HepG2 (cell line): ENCODE results near the gene CNTRL. TPM values are rescaled to one million over a fixed set of nuclear protein-coding genes. Genes with fewer than 3 reads are reported as not detected.

Experiments used
- CAMTA2 ChIP-seq: sonication (generic); formaldehyde crosslinking; IDR thresholded peaks from 2 replicates; pipeline ENCODE4 v1.4.0; 2020; ENCODE audit warnings: mild to moderate bottlenecking, missing genetic modification reagents, borderline replicate concordance
- CHD2 ChIP-seq: IDR thresholded peaks from 2 replicates; pipeline ENCODE4 v1.6.1; 2011; ENCODE audit warnings: low read depth, low read length, improper control_type of control experiment
- IKZF1 ChIP-seq: fragments of 450-650 bp; IDR thresholded peaks from 2 replicates; pipeline ENCODE4 v1.7.1; 2016
- KMT2A ChIP-seq: sonication (generic); formaldehyde crosslinking; IDR thresholded peaks from 2 replicates; pipeline ENCODE4 v1.4.0; 2020; ENCODE audit warnings: missing genetic modification reagents
- POGZ ChIP-seq: sonication (generic); formaldehyde crosslinking; IDR thresholded peaks from 2 replicates; pipeline ENCODE4 v1.4.0; 2020; ENCODE audit warnings: mild to moderate bottlenecking, missing genetic modification reagents
- SOX13 ChIP-seq, 3 experiments: fragments of 450-650 bp in 1 of 3; sonication (generic) in 1 of 3; formaldehyde crosslinking in 1 of 3; IDR thresholded peaks in 2 of 3; conservative IDR thresholded peaks in 1 of 3; 2 replicates each; pipeline versions ENCODE4 v1.5.0 to v1.6.1; 2016 to 2020; ENCODE audit warnings: antibody characterized with exemption in 1 of 3, mild to moderate bottlenecking in 1 of 3, missing compliant biosample characterization in 1 of 3, missing genetic modification reagents in 1 of 3, moderate library complexity in 1 of 3
- ZNF687 ChIP-seq: sonication (generic); formaldehyde crosslinking; IDR thresholded peaks from 2 replicates; pipeline ENCODE4 v1.5.1; 2020; ENCODE audit warnings: mild to moderate bottlenecking, missing genetic modification reagents, moderate library complexity
- ZNF703 ChIP-seq: sonication (generic); formaldehyde crosslinking; IDR thresholded peaks from 2 replicates; pipeline ENCODE4 v1.5.1; 2020; ENCODE audit warnings: missing genetic modification reagents, mild to moderate bottlenecking, moderate library complexity, borderline replicate concordance
- ZNF800 ChIP-seq: sonication (generic); formaldehyde crosslinking; IDR thresholded peaks from 2 replicates; pipeline ENCODE4 v1.4.0; 2020; ENCODE audit warnings: missing genetic modification reagents
- polyA plus RNA-seq, 8 experiments: library from polyadenylated mRNA; depleted of rRNA in 3 of 8; stranded (reverse) in 7 of 8; unstranded in 1 of 8; fragments of >200 nt; fragmentation: Illumina TruSeq in 4 of 8; extraction: Trizol in 4 of 8; gene quantifications; 2 replicates each; pipeline versions ENCODE4 v1.2.1 to v1.2.3, GENCODE V29; 2011 to 2016; ENCODE audit warnings: low read depth in 4 of 8, missing spikeins in 1 of 8, mixed read lengths in 1 of 8; ENCODE audit not compliant: insufficient read depth in 1 of 8
- total RNA-seq, 5 experiments: library from RNA; depleted of rRNA; stranded (reverse); fragments of >200 nt; fragmentation: Illumina TruSeq; extraction: Trizol; gene quantifications; 2 replicates each; pipeline ENCODE4 v1.2.3, GENCODE V29; 2016; ENCODE audit warnings: low read depth in 1 of 5
- TF ChIP-seq, protein P1 (sequence below), 2 experiments: fragments of 450-650 bp in 1 of 2; sonication (generic) in 1 of 2; formaldehyde crosslinking in 1 of 2; IDR thresholded peaks; 2 replicates each; pipeline versions ENCODE4 v1.6.1 to v1.8.0; 2016 to 2022; ENCODE audit warnings: antibody characterized with exemption in 1 of 2, mild to moderate bottlenecking in 1 of 2, missing genetic modification reagents in 1 of 2
- TF ChIP-seq, protein P2 (sequence below): sonication (generic); formaldehyde crosslinking; IDR thresholded peaks from 2 replicates; pipeline ENCODE4 v1.4.0; 2020; ENCODE audit warnings: missing genetic modification reagents, low read depth, mild to moderate bottlenecking, borderline replicate concordance

Gene CNTRL
- total and polyA plus RNA-seq, 2 of the 13 experiments (the other 11 are each of a cell fraction or from before 2014, with no cell fraction given) = 7.5 to 11.8 TPM

DNA sequence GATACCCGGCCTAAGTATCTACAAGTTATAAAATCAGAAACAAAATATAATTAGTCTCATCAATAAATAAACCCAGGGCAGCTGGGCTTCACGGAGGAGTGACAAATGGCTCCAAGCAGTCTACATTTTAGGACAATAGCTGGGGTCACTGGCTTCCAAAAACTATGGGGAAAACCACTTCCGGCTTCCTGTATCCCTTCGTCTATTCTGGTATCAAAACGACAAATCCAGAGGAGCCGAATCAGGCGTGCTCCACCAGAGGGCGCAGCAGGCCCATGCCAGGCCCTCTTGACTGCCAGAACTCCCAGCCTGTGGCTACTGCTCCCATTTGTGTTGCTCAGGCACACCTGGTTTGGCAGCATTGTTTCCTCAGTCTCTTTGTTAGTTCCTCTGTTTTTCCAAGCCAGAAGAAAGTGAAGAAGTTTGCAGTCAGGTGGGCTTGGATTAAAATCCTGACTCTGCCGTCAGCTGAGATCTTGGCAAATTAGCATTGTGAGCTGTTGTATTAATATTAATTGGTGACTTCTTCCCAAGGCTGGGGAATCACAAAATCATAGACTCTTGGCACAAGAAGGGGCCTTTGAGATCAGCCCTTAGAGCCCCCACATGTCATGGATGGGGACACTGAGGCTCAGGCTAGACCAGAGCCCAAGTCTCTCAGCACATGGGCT lies 138.5 kb downstream of the CNTRL start (continued):
- TF ChIP-seq ZNF703 (CRISPR knock-in tag) (no peak), POGZ (CRISPR knock-in tag) (no peak; the same call in 1 of the 2 replicates), ZNF800 (CRISPR knock-in tag) (peak; percentile 54; the same call in 1 of the 2 replicates), IKZF1 (no peak), KMT2A (CRISPR knock-in tag) (no peak), CAMTA2 (CRISPR knock-in tag) (no peak), CHD2 (no peak), ZNF687 (CRISPR knock-in tag) (peak; percentile 57), SOX13 (IDR thresholded peaks at IDR 0.05) (no peak), SOX13 (CRISPR knock-in tag; conservative IDR thresholded peaks at IDR 0.05 in 1 of 2, IDR thresholded peaks at IDR 0.05 in 1 of 2) (peak in 1 of 2 experiments; percentile 25; a peak in 1 of 4 replicates)
- TF ChIP-seq, protein P1, sequence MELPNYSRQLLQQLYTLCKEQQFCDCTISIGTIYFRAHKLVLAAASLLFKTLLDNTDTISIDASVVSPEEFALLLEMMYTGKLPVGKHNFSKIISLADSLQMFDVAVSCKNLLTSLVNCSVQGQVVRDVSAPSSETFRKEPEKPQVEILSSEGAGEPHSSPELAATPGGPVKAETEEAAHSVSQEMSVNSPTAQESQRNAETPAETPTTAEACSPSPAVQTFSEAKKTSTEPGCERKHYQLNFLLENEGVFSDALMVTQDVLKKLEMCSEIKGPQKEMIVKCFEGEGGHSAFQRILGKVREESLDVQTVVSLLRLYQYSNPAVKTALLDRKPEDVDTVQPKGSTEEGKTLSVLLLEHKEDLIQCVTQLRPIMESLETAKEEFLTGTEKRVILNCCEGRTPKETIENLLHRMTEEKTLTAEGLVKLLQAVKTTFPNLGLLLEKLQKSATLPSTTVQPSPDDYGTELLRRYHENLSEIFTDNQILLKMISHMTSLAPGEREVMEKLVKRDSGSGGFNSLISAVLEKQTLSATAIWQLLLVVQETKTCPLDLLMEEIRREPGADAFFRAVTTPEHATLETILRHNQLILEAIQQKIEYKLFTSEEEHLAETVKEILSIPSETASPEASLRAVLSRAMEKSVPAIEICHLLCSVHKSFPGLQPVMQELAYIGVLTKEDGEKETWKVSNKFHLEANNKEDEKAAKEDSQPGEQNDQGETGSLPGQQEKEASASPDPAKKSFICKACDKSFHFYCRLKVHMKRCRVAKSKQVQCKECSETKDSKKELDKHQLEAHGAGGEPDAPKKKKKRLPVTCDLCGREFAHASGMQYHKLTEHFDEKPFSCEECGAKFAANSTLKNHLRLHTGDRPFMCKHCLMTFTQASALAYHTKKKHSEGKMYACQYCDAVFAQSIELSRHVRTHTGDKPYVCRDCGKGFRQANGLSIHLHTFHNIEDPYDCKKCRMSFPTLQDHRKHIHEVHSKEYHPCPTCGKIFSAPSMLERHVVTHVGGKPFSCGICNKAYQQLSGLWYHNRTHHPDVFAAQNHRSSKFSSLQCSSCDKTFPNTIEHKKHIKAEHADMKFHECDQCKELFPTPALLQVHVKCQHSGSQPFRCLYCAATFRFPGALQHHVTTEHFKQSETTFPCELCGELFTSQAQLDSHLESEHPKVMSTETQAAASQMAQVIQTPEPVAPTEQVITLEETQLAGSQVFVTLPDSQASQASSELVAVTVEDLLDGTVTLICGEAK (IDR thresholded peaks at IDR 0.05) = no peak
- TF ChIP-seq, protein P1 (CRISPR knock-in tag; IDR thresholded peaks at IDR 0.05) = no peak
- TF ChIP-seq, protein P2, sequence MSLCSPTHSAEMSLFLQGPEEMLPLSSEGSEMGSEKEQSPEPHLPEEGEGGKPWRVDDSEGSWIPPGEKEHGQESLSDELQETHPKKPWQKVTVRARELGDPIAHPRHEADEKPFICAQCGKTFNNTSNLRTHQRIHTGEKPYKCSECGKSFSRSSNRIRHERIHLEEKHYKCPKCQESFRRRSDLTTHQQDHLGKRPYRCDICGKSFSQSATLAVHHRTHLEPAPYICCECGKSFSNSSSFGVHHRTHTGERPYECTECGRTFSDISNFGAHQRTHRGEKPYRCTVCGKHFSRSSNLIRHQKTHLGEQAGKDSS = no peak
